ENCODE measurements around the gene BTNL3. TPM values are rescaled to one million over a fixed set of nuclear protein-coding genes. Genes with fewer than 3 reads are reported as not detected.

Gene BTNL3
- total and polyA plus RNA-seq, 4 donors: 0.08 to 0.19 TPM; not detected in 2

GRCh38 chr5:181053488-181054121 is 65.0 kb downstream of the BTNL3 start:
- H3K9me3 ChIP-seq (ENCODE audit: control insufficient read depth in 4 of 4, low read length in 3 of 4): no peaks in the 10 kb centered on the region
- WGBS: 3% methylated on average over 45 of the region's 45 CpGs
- no peak for TF ChIP-seq FOXA1 (IDR thresholded peaks at IDR 0.05)
- TF ChIP-seq YY1 (IDR thresholded peaks at IDR 0.05): no peak
- TF ChIP-seq FOXA2 (IDR thresholded peaks at IDR 0.05): no peak
- no peak for TF ChIP-seq RAD21 (IDR thresholded peaks at IDR 0.05)
- no peak for TF ChIP-seq HNF4G (IDR thresholded peaks at IDR 0.05)
- TF ChIP-seq RXRA (IDR thresholded peaks at IDR 0.05): no peak
- no peak for TF ChIP-seq SP1 (IDR thresholded peaks at IDR 0.05)
- TF ChIP-seq GABPA (IDR thresholded peaks at IDR 0.05 in 1 of 2, conservative IDR thresholded peaks at IDR 0.05 in 1 of 2): no peak
- TF ChIP-seq REST (IDR thresholded peaks at IDR 0.05): no peak
- no peak for TF ChIP-seq MAX (IDR thresholded peaks at IDR 0.05)
- no peak for TF ChIP-seq ZBTB33 (IDR thresholded peaks at IDR 0.05)
- TF ChIP-seq TAF1 (conservative IDR thresholded peaks at IDR 0.05): no peak
- no peak for TF ChIP-seq ATF3 (IDR thresholded peaks at IDR 0.05)
- TF ChIP-seq NR2F2 (IDR thresholded peaks at IDR 0.05): no peak
- H3K36me3 ChIP-seq (ENCODE audit: control insufficient read depth in 4 of 4, insufficient read depth in 3 of 4, low read depth in 1 of 4, low read length in 3 of 4): no peaks in the 10 kb centered on the region
- peak overlapping the region in 2 of 3 donors; percentile 1 to 54 for H3K4me3 ChIP-seq (ENCODE audit: low read depth in 1 of 3, low read length in 3 of 3)
- peaks cover 7 to 16% (median 11%) of the 10 kb centered on the region in 4 donors for H3K4me1 ChIP-seq (ENCODE audit: control insufficient read depth in 4 of 4, insufficient read depth in 4 of 4, low read length in 3 of 4)
- DNase-seq (ENCODE audit: low spot score): no peak
- no peak overlapping the region for H3K9ac ChIP-seq (ENCODE audit: low read depth in 1 of 2, low read length in 2 of 2)
- no peak overlapping the region for H3K27ac ChIP-seq (ENCODE audit: low read depth in 1 of 2, low read length in 2 of 2)
- H3K27me3 ChIP-seq (ENCODE audit: control insufficient read depth in 4 of 4, insufficient read depth in 4 of 4, low read length in 3 of 4): peaks cover 4 to 18% (median 10%) of the 10 kb centered on the region in 4 donors

GRCh38 chr5:181054138-181054537 is 65.5 kb downstream of the BTNL3 start:
- no peaks in the 10 kb centered on the region for H3K9me3 ChIP-seq (ENCODE audit: control insufficient read depth in 4 of 4, low read length in 3 of 4)
- H3K27me3 ChIP-seq (ENCODE audit: control insufficient read depth in 4 of 4, insufficient read depth in 4 of 4, low read length in 3 of 4): peaks cover 4 to 20% (median 10%) of the 10 kb centered on the region in 4 donors
- WGBS: 27% methylated on average over 7 of the region's 7 CpGs
- no peak for TF ChIP-seq RXRA (IDR thresholded peaks at IDR 0.05)
- TF ChIP-seq REST (IDR thresholded peaks at IDR 0.05): no peak
- no peak for TF ChIP-seq SP1 (IDR thresholded peaks at IDR 0.05)
- no peak for TF ChIP-seq EGR1 (IDR thresholded peaks at IDR 0.05; ENCODE audit: low read depth in 2 of 2)
- TF ChIP-seq RAD21 (IDR thresholded peaks at IDR 0.05): no peak
- TF ChIP-seq FOXA2 (IDR thresholded peaks at IDR 0.05): no peak
- TF ChIP-seq CTCF (IDR thresholded peaks at IDR 0.05; ENCODE audit: low read depth, low read length, missing input control): no peak
- TF ChIP-seq HNF4G (IDR thresholded peaks at IDR 0.05): no peak
- no peak overlapping the region for H3K4me3 ChIP-seq (ENCODE audit: low read depth in 1 of 3, low read length in 3 of 3)
- H3K9ac ChIP-seq (ENCODE audit: low read depth in 1 of 2, low read length in 2 of 2): no peak overlapping the region
- H3K36me3 ChIP-seq (ENCODE audit: control insufficient read depth in 4 of 4, insufficient read depth in 3 of 4, low read depth in 1 of 4, low read length in 3 of 4): no peaks in the 10 kb centered on the region
- H3K27ac ChIP-seq (ENCODE audit: low read depth in 1 of 2, low read length in 2 of 2): no peak overlapping the region
- H3K4me1 ChIP-seq (ENCODE audit: control insufficient read depth in 4 of 4, insufficient read depth in 4 of 4, low read length in 3 of 4): peaks cover 7 to 17% (median 11%) of the 10 kb centered on the region in 4 donors
- DNase-seq (ENCODE audit: low spot score): no peak
